HCT116 (cell line): Measurements from ENCODE around the gene TEAD2. TPM values are rescaled to one million over a fixed set of nuclear protein-coding genes. Genes with fewer than 3 reads are reported as not detected.

ENCODE experiments used
- ATAC-seq: fragments of 200-7000 bp; cut with Tn5 transposase; 2 replicates; pipeline ENCODE4 v1.9.1; 2020; ENCODE audit warnings: mild to moderate bottlenecking, moderate library complexity
- BruUV-seq: library from RNA; stranded (reverse); fragments of 400-500 nt; replicated peaks from 2 replicates; lab custom pipeline; 2021; lab: Mats Ljungman, UMichigan
- CTCF ChIA-PET: fragments of 300-600 bp; sonication (Branson Sonifier 250); formaldehyde crosslinking; loops from one replicate; lab custom pipeline; 2021; ENCODE audit warnings: antibody characterized with exemption; lab: Charles Lee
- POLR2A ChIA-PET: fragments of 300-600, 350-600 bp; sonication (Branson Sonifier 250); formaldehyde crosslinking; loops from one replicate; lab custom pipeline; 2021; ENCODE audit warnings: antibody characterized with exemption; lab: Charles Lee
- RAD21 ChIA-PET, 2 experiments: fragments of 300-600 bp; sonication (Branson Sonifier 250); formaldehyde crosslinking; loops; one replicate each; lab custom pipeline; 2023; ENCODE audit warnings: low total read pairs in 2 of 2; ENCODE audit not compliant: uncharacterized antibody in 2 of 2, unreplicated experiment in 2 of 2, low non-redundant PET in 1 of 2; lab: Charles Lee
- DNase-seq: peaks from one replicate; pipeline ENCODE4 v3.0.0-alpha.2; 2010; ENCODE audit warnings: low read depth, low spot score
- H2AFZ ChIP-seq: fragments of 200-600 bp; shearing (Covaris generic), sonication (generic); 2 replicates; pipeline ENCODE4 v1.6.1; 2017; ENCODE audit warnings: low read depth, mixed run types, mixed read lengths, antibody characterized with exemption, low read length; ENCODE audit not compliant: poor library complexity, severe bottlenecking
- H3K27ac ChIP-seq: 2 replicates; pipeline ENCODE4 v1.5.1; 2012; ENCODE audit warnings: low read depth, low read length
- H3K27me3 ChIP-seq: fragments of 200-600 bp; sonication (generic); 2 replicates; pipeline ENCODE4 v1.6.1; 2016; ENCODE audit warnings: mixed run types, low read length, mixed read lengths; ENCODE audit not compliant: insufficient read depth
- H3K36me3 ChIP-seq, 2 experiments: fragments of 200-500 bp in 1 of 2; fragments of 200-600 bp in 1 of 2; sonication (Bioruptor generic) in 1 of 2; sonication (generic) in 1 of 2; 2 replicates each; pipeline versions ENCODE4 v1.5.1 to v1.6.1; 2014 to 2016; ENCODE audit warnings: low read length in 2 of 2, inconsistent platforms in 1 of 2, mixed read lengths in 1 of 2, mixed run types in 1 of 2; ENCODE audit not compliant: insufficient read depth in 2 of 2, control insufficient read depth in 1 of 2
- H3K4me1 ChIP-seq, 2 experiments: fragments of 200-600 bp in 1 of 2; sonication (generic) in 1 of 2; 2 replicates each; pipeline versions ENCODE4 v1.5.1 to v1.6.1; 2012 to 2017; ENCODE audit warnings: low read length in 2 of 2, inconsistent platforms in 1 of 2, mild to moderate bottlenecking in 1 of 2, mixed read lengths in 1 of 2, mixed run types in 1 of 2, moderate library complexity in 1 of 2; ENCODE audit not compliant: insufficient read depth in 2 of 2, control insufficient read depth in 1 of 2
- H3K4me2 ChIP-seq: fragments of 200-600 bp; sonication (generic); 2 replicates; pipeline ENCODE4 v1.6.1; 2017; ENCODE audit warnings: mixed run types, low read length, mixed read lengths
- H3K4me3 ChIP-seq, 2 experiments: fragments of 200-600 bp in 1 of 2; sonication (generic) in 1 of 2; replicated peaks in 1 of 2; 2 replicates each; pipeline ENCODE4 v1.5.1; 2011 to 2016; ENCODE audit warnings: low read length in 2 of 2, control low read depth in 1 of 2, low read depth in 1 of 2, mild to moderate bottlenecking in 1 of 2, mixed read lengths in 1 of 2, mixed run types in 1 of 2
- H3K79me2 ChIP-seq: fragments of 200-600 bp; sonication (generic); 2 replicates; pipeline ENCODE4 v1.6.1; 2017; ENCODE audit warnings: mild to moderate bottlenecking, mixed run types, low read length, moderate library complexity, mixed read lengths; ENCODE audit not compliant: insufficient read depth
- H3K9ac ChIP-seq: fragments of 200-600 bp; sonication (generic); 2 replicates; pipeline ENCODE4 v1.6.1; 2016; ENCODE audit warnings: low read length, mixed read lengths
- H3K9me2 ChIP-seq: fragments of 200-600 bp; sonication (generic), shearing (Covaris generic); 2 replicates; pipeline ENCODE4 v1.6.1; 2017; ENCODE audit warnings: mixed run types, mild to moderate bottlenecking, moderate library complexity; ENCODE audit not compliant: insufficient read depth
- H3K9me3 ChIP-seq, 2 experiments: fragments of 200-500 bp in 1 of 2; fragments of 200-600 bp in 1 of 2; sonication (Bioruptor generic) in 1 of 2; sonication (generic) in 1 of 2; 2 replicates each; pipeline ENCODE4 v1.6.1; 2014 to 2017; ENCODE audit warnings: low read length in 2 of 2, mixed read lengths in 2 of 2, inconsistent platforms in 1 of 2, low read depth in 1 of 2, mild to moderate bottlenecking in 1 of 2, mixed run types in 1 of 2, moderate library complexity in 1 of 2; ENCODE audit not compliant: control insufficient read depth in 1 of 2, insufficient read depth in 1 of 2
- H4K20me1 ChIP-seq: fragments of 200-600 bp; sonication (generic), shearing (Covaris generic); 2 replicates; pipeline ENCODE4 v1.6.1; 2017; ENCODE audit warnings: mixed run types, mild to moderate bottlenecking, moderate library complexity; ENCODE audit not compliant: insufficient read depth
- ATF3 ChIP-seq: IDR thresholded peaks from 2 replicates; pipeline ENCODE4 v1.6.1; 2012
- CTCF ChIP-seq, 3 experiments: fragments of 200-600 bp in 1 of 3; sonication (generic) in 1 of 3; IDR thresholded peaks in 2 of 3; conservative IDR thresholded peaks in 1 of 3; 2 replicates each; pipeline ENCODE4 v1.5.1; 2012 to 2017; ENCODE audit warnings: low read depth in 2 of 3, low read length in 2 of 3, antibody characterized with exemption in 1 of 3, borderline replicate concordance in 1 of 3, control low read depth in 1 of 3, mild to moderate bottlenecking in 1 of 3, mixed read lengths in 1 of 3, mixed run types in 1 of 3, moderate library complexity in 1 of 3; ENCODE audit not compliant: insufficient read depth in 1 of 3
- ELF1 ChIP-seq: IDR thresholded peaks from 2 replicates; pipeline ENCODE4 v1.6.1; 2012; ENCODE audit warnings: low read depth, borderline replicate concordance
- EZH2 ChIP-seq: fragments of 200-600 bp; sonication (generic); IDR thresholded peaks from 2 replicates; pipeline ENCODE4 v1.6.1; 2017; ENCODE audit warnings: antibody characterized with exemption, mixed run types
- MAX ChIP-seq: IDR thresholded peaks from 2 replicates; pipeline ENCODE4 v1.6.1; 2012
- POLR2A ChIP-seq: IDR thresholded peaks from 2 replicates; pipeline ENCODE4 v1.7.0; 2011; ENCODE audit warnings: borderline replicate concordance; ENCODE audit not compliant: insufficient read depth, insufficient read length; ENCODE audit errors: extremely low read depth
- POLR2AphosphoS5 ChIP-seq: IDR thresholded peaks from 2 replicates; pipeline ENCODE4 v1.6.1; 2011; ENCODE audit warnings: mild to moderate bottlenecking, low read depth, low read length, moderate library complexity
- SP1 ChIP-seq: IDR thresholded peaks from 2 replicates; pipeline ENCODE4 v1.6.1; 2012; ENCODE audit warnings: low read depth
- SRF ChIP-seq: IDR thresholded peaks from 2 replicates; pipeline ENCODE4 v1.6.1; 2012; ENCODE audit warnings: low read depth
- YY1 ChIP-seq: IDR thresholded peaks from 2 replicates; pipeline ENCODE4 v1.6.1; 2011; ENCODE audit warnings: low read length, low read depth, moderate library complexity, mild to moderate bottlenecking; ENCODE audit not compliant: insufficient replicate concordance; ENCODE audit errors: extremely low read depth
- ZBTB33 ChIP-seq: IDR thresholded peaks from 2 replicates; pipeline ENCODE4 v1.6.1; 2011; ENCODE audit warnings: mild to moderate bottlenecking, low read length, moderate library complexity; ENCODE audit not compliant: insufficient replicate concordance; ENCODE audit errors: extremely low read depth
- intact Hi-C: fragments of 100-400 bp; cut with micrococcal nuclease; formaldehyde crosslinking; loops from 2 replicates; pipeline ENCODE4 v1.10.0; 2022
- total RNA-seq: library from RNA; stranded (reverse); gene quantifications from one replicate; pipeline ENCODE4 v1.2.1, GENCODE V29; 2021; ENCODE audit not compliant: unreplicated experiment
- TF ChIP-seq, protein P1 (sequence below): IDR thresholded peaks from 2 replicates; pipeline ENCODE4 v1.6.1; 2012; ENCODE audit warnings: low read depth

TEAD2 gene
- total RNA-seq, 1 experiment from 2014 or later: 31.9 TPM

DNA sequence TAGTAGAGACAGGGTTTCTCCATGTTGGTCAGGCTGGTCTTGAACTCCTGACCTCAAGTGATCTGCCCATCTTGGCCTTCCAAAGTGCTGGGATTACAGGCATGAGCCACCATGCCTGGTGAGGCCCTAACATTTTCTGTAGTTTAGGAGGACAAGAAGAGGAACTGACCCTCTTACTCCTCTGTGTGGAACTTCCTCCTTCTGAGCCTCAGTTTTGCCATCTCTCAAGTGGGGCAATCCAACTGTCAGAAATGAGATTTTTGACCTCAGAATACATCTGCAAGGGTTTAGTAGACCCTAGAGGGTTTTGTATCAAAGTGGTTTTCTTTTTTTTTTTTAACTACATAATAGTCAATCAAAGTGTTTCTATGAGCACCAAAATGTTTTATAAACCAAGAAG, 3.9 kb upstream of the TEAD2 start:
- Histone ChIP-seq H3K9me3 (peaks cover 8 to 13% of the 10 kb centered on the region in 2 experiments; a peak in 2 of 4 replicates), H4K20me1 (no peaks in the 10 kb centered on the region), H3K4me1 (peaks cover 10 to 25% of the 10 kb centered on the region in 2 experiments), H3K36me3 (no peaks in the 10 kb centered on the region), H3K4me2 (no peak overlapping the region), H3K27ac (no peak overlapping the region), H3K27me3 (no peaks in the 10 kb centered on the region)
- no peak for DNase-seq
- POLR2A ChIA-PET: no interaction called here
- TF ChIP-seq ZBTB33 (no peak), SRF (no peak), ELF1 (no peak), ATF3 (no peak), EZH2 (no peak), CTCF (IDR thresholded peaks at IDR 0.05 in 2 of 3, conservative IDR thresholded peaks at IDR 0.05 in 1 of 3; ENCODE audit: borderline replicate concordance in 1 of 3, insufficient read depth in 1 of 3, low read depth in 2 of 3, low read length in 2 of 3) (no peak), POLR2AphosphoS5 (no peak), POLR2A (no peak), SP1 (no peak), MAX (no peak), YY1 (no peak)
- TF ChIP-seq, protein P1, sequence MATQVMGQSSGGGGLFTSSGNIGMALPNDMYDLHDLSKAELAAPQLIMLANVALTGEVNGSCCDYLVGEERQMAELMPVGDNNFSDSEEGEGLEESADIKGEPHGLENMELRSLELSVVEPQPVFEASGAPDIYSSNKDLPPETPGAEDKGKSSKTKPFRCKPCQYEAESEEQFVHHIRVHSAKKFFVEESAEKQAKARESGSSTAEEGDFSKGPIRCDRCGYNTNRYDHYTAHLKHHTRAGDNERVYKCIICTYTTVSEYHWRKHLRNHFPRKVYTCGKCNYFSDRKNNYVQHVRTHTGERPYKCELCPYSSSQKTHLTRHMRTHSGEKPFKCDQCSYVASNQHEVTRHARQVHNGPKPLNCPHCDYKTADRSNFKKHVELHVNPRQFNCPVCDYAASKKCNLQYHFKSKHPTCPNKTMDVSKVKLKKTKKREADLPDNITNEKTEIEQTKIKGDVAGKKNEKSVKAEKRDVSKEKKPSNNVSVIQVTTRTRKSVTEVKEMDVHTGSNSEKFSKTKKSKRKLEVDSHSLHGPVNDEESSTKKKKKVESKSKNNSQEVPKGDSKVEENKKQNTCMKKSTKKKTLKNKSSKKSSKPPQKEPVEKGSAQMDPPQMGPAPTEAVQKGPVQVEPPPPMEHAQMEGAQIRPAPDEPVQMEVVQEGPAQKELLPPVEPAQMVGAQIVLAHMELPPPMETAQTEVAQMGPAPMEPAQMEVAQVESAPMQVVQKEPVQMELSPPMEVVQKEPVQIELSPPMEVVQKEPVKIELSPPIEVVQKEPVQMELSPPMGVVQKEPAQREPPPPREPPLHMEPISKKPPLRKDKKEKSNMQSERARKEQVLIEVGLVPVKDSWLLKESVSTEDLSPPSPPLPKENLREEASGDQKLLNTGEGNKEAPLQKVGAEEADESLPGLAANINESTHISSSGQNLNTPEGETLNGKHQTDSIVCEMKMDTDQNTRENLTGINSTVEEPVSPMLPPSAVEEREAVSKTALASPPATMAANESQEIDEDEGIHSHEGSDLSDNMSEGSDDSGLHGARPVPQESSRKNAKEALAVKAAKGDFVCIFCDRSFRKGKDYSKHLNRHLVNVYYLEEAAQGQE: no peak
- TF ChIP-seq, all 23 proteins: peak for 0
- ATAC-seq: no peak
- peaks cover 3% of the 10 kb centered on the region; the same call in 1 of the 2 replicates for H3K79me2 ChIP-seq
- no peak overlapping the region for H2AFZ ChIP-seq
- BruUV-seq: no TSS peak
- RAD21 ChIA-PET: no interaction called here
- H3K9ac ChIP-seq: no peak overlapping the region
- no peak overlapping the region for H3K4me3 ChIP-seq
- no peaks in the 10 kb centered on the region for H3K9me2 ChIP-seq
- CTCF ChIA-PET: no interaction called here
- intact Hi-C loops: no loop called here
